ENCODE results near the gene LGMN. TPM values are rescaled to one million over a fixed set of nuclear protein-coding genes. Genes with fewer than 3 reads are reported as not detected.
"Not testable (repeated sequence)": the region's sequence is repeated elsewhere in the genome, so short reads cannot be mapped to it uniquely, and the experiment has no call there.

The LGMN gene
- total RNA-seq, 1 experiment from 2014 or later: 51.5 TPM

GRCh38 chr14:92763666-92764631 lies 15.5 kb upstream of the LGMN start:
- not testable (repeated sequence) for DNase-seq (ENCODE audit: low spot score)

DNA sequence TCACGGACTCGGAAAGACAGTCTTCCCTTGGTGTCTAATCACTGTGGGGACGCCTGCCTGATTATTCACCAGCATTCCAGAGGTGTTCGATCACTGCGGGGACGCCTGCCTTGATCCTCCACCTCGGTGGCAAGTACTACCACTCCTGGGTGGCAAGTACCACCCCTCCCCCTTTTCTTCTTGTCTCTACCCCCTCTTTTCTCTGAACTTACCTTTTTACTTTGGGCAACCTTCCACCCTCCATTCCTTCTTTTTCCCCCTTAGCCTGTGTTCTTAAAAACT lies 12.0 kb upstream of the LGMN start:
- DNase-seq (ENCODE audit: low spot score): no peak

DNA sequence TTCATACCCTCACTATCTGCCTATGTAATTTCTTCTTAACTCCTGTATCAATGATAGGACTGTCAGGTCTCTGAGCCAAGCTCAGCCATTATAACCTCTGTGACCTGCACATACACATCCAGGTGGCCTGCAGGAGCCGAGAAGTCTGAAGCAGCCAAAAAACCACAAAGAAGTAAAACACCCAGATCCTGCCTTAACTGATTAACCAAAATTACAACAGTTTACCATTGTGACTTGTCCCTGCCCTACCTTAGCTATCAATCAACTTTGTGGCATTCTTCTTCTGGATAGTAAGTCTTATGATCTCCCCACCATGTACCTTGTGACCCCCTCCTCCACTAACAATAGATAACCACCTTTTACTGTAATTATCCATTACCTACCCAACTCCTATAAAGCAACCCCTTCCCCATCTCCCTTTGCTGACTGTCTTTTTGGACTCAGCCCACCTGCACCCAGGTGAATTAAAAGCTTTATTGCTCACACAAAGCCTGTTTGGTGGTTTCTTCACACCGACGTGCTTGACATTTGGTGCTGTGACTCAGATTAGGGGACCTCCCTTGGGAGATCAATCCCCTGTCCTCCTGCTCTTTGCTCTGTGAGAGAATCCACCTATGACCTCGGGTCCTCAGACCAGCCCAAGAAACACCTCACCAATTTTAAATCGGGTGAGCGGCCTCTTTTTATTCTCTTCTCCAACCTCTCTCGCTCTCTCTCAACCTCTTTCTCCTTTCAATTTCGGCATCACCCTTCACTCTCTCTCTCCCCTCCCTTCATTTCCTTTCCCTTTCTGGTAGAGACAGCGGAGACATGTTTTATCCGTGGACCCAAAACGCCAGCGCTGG lies 11.5 kb upstream of the LGMN start:
- DNase-seq (ENCODE audit: low spot score): no peak

DNA sequence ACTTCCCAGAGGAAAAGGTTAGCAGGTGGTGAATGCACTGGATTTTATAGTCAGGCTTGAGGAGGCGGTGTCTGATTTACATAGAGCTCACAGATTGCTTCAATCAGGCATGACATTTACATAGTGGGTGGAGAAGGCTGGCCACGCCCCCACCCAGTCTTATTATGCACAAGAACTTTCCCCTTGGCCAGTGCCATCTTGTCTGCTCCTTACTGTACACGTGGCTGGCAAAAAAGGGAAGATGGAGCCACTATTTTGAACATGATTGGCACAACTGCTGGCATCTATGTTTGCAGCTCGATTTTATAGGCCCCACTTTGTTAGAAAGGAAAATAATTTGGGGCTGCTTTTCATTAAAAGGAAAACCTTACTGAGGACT lies 10.9 kb upstream of the LGMN start:
- DNase-seq (ENCODE audit: low spot score): peak; percentile 25

- DNase-seq (ENCODE audit: low spot score): no peak
Measured at GRCh38 chr14:92756446-92756845, 8.0 kb upstream of the LGMN start.

- DNase-seq (ENCODE audit: low spot score): no peak
Measured at GRCh38 chr14:92755495-92755894, 7.1 kb upstream of the LGMN start.

- no peak for DNase-seq (ENCODE audit: low spot score)
Measured at GRCh38 chr14:92754966-92755365, 6.5 kb upstream of the LGMN start.

DNA sequence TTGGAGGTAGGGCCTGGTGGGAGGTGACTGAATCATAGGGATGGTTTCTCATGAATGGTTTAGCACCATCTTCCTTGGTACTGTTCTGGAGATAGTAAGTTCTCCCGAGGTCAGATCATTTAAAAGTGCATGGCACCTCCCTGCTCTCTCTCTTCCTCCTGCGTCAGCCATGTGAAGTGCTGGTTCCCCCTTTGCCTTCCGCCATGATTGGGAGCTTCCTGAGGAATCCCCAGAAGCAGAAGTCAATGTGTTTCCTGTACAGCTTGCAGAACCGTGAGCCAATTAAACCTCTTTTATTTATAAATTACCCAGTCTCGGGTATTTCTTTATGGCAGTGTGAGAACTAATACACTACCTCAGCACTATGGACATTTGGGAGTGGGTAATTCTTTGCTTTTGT lies 4.8 kb upstream of the LGMN start:
- no peak for DNase-seq (ENCODE audit: low spot score)

DNA sequence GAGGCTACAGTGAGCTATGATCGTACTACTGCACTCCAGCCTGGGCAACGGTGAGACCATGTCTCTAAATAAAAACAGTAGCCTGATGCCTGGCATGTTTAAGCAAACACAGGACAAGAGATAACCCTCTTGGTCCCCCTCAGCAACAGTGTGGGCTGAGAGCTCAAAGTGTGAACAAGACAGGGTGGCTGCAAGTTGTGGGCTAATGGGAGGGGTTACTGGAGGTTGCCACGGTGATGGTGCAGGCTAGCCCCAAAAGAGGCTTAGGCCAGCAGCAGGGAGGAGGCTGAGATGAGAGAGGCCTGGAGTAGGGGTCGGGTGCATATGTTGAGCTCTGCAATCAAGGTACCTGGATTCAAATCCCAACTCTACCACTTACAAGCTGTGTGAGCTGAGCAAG lies 3.4 kb upstream of the LGMN start:
- DNase-seq (ENCODE audit: low spot score): no peak

DNA sequence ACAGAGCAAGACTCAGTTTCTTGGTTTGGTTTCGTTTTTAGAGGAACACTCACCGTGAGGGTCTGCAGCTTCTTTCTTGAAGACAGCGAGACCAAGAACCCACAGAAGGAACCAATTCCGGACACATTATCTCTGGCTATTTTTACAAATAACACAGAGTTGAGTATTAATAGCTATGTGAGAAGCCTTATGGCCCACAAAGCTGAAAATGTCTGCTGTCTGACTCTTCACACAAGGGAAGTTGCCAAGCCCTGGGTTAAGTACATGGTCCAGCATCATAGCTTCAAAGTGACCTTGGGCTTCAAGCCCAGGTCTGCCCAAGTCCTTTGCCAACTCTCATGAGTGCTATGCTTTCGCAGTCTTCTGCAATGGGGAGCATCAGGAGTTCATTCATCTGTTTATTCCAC lies 2.6 kb upstream of the LGMN start:
- DNase-seq (ENCODE audit: low spot score): no peak

- not testable (repeated sequence) for DNase-seq (ENCODE audit: low spot score)
Measured at GRCh38 chr14:92750222-92750728, 1.8 kb upstream of the LGMN start.

GRCh38 chr14:92747701-92748258 lies 647 bp downstream of the LGMN start:
- DNase-seq (ENCODE audit: low spot score): peak; percentile 41

DNA sequence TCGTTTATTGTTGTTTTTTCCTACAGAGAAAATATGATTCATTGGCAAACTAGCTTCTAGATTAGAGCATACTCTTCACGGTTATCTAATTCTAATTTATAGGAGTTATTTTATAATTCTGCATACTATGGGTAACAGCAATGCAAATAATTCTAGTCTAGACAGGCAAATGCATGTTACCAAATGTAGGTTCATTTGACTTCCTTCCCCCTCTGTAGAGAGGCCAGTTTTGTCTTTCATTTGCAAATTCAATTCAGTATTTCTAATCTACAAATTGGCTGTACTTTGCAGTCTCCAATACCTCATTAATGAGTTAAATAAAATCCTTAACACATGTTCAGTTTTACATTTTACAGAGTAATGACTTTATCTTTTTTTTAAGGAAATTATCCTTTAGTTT lies 4.2 kb downstream of the LGMN start:
- no peak for DNase-seq (ENCODE audit: low spot score)

GRCh38 chr14:92740440-92740839 lies 8.0 kb downstream of the LGMN start:
- no peak for DNase-seq (ENCODE audit: low spot score)

DNA sequence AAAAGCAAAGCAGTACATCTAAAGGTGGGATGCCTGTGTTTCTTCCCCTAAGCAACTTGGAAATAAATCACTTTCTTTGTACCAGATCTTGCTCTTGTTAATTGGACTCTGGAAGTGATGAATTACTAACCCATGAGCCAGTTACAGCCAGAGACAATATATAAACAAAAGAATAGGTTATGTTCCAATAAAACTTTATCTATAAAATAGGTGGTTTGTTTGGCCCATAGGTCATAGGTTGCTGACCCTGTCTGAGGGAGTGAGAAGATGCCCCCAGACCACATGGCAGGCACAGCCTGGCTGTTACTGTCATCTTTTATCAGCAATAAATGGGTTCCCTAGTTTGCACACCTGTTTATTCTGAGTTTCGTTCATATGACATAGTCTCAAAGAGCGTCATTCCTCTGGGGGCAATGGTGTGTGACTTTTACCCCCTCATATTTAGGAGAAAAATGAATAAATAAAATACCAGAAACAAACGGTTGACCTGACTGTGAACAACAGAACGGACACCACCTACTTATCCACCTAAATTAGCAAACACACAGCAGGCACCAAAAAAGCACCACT lies 10.7 kb downstream of the LGMN start:
- no peak for DNase-seq (ENCODE audit: low spot score)

DNA sequence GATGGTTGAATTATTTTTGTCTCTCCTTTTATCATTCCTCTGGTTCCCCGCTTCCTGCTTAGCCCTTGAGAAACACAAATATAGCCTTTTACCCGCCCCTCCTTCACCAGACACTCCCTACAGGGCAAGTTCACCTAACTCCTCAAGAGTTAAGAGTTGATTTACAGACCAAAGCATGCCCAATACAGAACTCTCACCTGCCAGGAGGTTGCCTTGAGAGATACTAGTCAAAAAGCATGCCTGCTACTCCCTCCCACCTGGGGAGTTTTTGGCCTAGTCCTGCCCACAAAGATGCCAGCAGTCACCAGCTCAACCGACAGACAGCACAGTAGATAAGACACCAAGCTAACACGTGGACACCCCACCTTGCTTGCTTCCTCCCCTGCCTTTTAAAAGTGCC lies 11.2 kb downstream of the LGMN start:
- peak; percentile 42 for DNase-seq (ENCODE audit: low spot score)

GRCh38 chr14:92735344-92735743 lies 13.1 kb downstream of the LGMN start:
- no peak for DNase-seq (ENCODE audit: low spot score)

DNA sequence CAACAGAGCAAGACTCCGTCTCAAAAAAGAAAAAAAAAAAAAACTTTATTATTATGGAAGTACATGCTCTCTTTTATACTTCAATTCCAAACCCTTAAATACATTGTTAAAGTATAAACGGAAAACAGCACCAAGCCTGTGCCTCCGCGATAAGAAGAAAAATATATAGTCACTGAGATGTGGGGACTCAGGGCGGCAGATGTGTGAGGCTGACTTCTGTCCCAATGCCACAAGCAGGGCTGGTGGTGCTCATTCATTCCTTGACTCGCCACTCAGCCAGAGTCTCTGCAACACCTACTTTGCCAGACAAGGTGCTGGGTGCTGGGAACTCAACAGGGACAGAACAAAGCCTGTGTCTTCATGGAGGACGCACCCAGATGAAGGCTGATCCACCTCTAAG lies 13.8 kb downstream of the LGMN start:
- DNase-seq (ENCODE audit: low spot score): no peak

GRCh38 chr14:92733007-92733406 lies 15.4 kb downstream of the LGMN start:
- no peak for DNase-seq (ENCODE audit: low spot score)

DNA sequence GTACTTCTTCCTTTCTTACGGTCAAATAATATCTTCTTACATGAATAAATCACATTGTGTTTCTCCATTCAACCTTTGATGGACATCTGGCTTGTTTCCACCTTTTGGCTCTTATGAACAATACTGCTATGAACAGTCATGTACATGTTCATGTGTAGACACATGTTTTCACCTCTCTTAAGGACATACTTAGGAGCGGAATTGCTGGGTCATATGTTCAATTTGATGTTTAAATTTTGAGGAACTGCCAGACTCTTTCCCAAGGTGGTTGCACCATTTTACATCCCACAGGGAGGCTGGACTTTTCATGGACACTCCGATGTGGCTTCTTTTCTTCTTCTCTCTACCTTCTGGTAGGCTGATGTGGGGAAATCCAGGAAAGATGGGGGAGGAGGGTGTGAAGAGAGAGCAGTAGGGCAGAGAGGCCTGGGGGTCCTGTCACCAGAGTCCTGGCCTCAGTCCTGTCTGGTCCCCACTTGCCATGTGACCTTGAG lies 16.8 kb downstream of the LGMN start:
- no peak for DNase-seq (ENCODE audit: low spot score)

GRCh38 chr14:92729634-92730358 lies 18.6 kb downstream of the LGMN start:
- peak; percentile 11 for DNase-seq (ENCODE audit: low spot score)

Data from HT-29 (cell line).